Measurements from ENCODE around the gene ACD.

DNA sequence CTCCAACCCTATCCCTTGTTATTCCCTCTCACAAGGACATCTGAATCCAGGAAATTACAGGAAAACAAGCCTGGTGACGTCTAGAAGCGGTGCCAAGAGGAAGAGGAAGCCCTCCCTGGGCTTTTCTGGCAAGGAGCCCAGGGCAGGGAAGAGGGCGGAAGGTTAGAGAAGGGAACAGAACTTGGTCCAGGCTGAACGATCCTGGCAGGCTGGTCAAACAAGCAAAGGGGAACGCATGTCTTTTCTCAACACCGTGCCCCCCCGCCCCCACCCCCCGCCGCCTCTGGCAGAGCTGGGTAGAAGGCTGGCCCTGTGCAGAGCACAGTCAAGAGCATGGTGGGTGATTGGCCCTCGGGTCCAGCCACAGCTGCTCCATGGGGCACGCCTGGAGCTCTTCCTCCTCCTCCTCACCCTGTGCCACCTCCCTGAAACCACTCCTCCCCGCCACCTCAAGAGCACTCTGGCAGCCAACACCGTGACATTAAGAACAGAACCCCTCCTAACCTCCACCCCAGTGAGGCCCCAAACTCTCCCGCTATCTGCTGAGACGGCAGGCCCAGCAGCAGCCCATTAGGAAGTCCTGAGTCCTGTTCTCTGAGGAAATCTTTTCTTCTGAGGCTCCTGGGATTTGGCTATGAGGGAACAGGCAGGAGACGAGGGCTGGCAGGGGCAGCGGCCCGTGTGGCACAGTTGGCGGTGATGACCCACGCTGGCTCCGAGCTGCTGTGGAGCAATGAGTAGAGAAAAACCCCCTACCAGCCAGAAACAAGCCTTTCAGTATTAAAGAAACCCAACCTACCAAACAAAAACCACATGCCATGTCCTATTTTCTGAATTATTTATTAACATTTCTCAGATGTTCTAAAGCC lies 13.9 kb upstream of the ACD start:
- TF ChIP-seq, protein P1, sequence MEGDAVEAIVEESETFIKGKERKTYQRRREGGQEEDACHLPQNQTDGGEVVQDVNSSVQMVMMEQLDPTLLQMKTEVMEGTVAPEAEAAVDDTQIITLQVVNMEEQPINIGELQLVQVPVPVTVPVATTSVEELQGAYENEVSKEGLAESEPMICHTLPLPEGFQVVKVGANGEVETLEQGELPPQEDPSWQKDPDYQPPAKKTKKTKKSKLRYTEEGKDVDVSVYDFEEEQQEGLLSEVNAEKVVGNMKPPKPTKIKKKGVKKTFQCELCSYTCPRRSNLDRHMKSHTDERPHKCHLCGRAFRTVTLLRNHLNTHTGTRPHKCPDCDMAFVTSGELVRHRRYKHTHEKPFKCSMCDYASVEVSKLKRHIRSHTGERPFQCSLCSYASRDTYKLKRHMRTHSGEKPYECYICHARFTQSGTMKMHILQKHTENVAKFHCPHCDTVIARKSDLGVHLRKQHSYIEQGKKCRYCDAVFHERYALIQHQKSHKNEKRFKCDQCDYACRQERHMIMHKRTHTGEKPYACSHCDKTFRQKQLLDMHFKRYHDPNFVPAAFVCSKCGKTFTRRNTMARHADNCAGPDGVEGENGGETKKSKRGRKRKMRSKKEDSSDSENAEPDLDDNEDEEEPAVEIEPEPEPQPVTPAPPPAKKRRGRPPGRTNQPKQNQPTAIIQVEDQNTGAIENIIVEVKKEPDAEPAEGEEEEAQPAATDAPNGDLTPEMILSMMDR (IDR thresholded peaks at IDR 0.05) = no peak
- TF ChIP-seq EP300 (IDR thresholded peaks at IDR 0.05) (no peak), POLR2A (IDR thresholded peaks at IDR 0.05) (no peak)
